Measurements from ENCODE around the gene WNT11. TPM values are rescaled to one million over a fixed set of nuclear protein-coding genes. Genes with fewer than 3 reads are reported as not detected.

Gene WNT11
- total RNA-seq, 1 donor from 2014 or later: not detected

DNA sequence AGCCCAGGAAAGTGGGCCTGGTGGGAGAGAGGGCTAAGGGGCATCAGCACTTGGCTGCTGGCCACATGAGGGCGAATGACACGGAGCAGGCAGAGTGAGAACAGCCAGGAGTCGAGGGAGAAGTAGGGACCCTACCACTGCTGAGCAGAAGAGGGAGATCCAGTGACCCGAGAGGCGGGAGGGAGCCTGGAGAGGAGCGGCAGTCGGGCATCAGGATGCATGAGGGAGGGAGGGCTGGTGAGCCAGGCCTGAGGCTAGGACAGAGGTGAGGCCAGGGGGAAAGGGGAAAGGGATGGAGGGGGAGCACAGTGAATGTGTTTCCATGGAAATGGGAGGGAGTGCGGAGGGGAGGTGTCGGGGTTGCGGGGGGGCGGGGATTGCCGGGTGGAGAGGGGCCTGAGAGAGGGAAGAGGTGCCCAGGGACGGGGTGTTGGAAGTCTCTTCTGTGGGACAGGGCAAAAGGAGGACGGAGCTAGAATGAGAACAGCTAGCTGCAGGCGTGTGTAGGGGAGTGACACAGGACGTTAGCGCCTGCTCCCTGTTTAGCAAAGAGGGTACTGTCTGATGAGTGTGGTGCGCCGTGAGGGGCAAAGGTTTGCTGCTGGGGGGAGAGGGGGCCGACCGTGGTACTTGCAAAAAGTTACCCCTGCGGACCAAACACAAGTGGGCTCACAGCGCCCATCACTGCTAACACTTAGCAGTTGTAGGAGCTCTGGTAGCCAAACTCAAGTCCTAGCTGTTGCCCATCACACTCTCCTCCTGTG is 37.1 kb upstream of the WNT11 start:
- TF ChIP-seq CTCF (conservative IDR thresholded peaks at IDR 0.05; ENCODE audit: low read depth, low read length): no peak
- DNase-seq (ENCODE audit: low read depth): no peak
- H3K4me3 ChIP-seq (ENCODE audit: low read depth, low read length): no peak overlapping the region

DNA sequence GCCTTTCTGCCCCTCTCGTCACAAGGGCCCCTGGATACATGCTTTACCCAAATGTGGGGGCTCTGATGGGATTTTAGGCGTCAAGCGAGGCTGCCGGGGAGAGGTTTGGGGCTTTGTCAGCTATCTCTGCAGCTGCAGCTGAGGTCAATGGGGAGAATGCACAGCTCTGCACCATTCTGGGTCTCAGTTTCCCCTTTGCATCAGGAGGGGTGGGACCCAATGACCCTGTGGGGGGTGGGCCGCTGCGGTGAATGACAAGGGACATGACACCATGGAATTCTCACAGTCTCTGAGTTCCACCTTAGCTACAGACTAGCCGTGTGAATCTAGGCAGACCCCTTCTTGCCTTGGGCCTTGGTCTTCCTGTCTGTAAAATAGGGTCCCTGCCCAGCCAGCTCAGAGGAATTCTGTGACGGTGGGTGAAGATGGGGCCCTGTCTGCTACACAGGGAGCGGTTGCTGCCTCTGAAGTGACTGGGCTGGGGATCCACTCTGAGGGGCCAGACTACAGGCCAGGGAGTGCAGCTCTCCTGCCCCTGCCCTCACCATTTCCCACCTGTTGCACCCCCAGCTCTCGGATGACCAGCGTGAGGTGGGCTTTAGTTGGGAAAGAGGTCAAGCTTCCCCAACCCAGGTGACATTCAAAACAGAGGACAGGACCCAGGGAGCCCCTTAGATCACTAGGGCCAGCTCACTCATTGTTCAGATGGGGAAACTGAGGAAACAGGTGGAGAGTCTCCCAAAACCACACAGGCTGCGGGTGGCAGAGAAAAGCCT is 35.9 kb upstream of the WNT11 start:
- TF ChIP-seq CTCF (conservative IDR thresholded peaks at IDR 0.05; ENCODE audit: low read depth, low read length): no peak
- DNase-seq (ENCODE audit: low read depth): no peak
- H3K4me3 ChIP-seq (ENCODE audit: low read depth, low read length): no peak overlapping the region

DNA sequence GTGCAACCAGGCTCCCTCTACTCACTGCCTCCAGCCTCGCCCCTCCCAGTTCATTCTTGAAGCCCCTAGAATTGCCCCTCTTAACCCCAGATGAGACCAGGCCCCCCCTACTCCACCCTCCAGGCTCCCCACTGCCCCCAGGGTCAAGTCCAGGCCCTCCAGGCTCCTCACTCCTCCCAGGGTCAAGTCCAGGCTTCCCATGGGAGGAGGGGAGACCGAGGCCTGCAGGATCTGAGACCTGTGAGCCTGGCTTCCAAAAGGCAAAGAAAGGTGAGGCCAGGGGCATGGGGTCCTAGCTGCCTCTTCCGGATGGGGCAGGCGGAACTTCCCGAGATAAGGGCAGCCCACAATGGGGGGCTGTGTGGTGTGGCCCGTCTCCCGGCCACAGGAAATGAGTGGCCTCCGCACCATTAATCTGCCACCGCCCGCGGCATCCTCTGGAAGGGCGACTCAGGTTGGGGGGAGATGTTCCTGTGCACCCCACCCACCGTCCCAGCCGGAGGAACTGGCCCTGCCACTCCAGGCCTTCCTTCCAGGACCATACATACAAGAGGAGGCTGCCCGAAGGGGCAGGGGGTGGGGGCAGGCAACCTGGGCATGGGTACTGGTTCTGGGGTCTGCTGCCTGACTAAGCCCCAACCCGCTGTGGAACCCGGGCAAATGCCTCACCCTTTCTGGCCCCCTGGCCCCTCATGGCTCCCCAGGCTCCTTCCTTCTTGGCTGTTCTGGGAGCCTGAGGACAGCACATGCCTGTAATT is 35.1 kb upstream of the WNT11 start:
- no peak for TF ChIP-seq CTCF (conservative IDR thresholded peaks at IDR 0.05; ENCODE audit: low read depth, low read length)
- DNase-seq (ENCODE audit: low read depth): no peak
- no peak overlapping the region for H3K4me3 ChIP-seq (ENCODE audit: low read depth, low read length)

- no peak overlapping the region for H3K4me3 ChIP-seq (ENCODE audit: low read depth, low read length)
- no peak for DNase-seq (ENCODE audit: low read depth)
- TF ChIP-seq CTCF (conservative IDR thresholded peaks at IDR 0.05; ENCODE audit: low read depth, low read length): no peak
These were observed 34.4 kb upstream of the WNT11 start for GRCh38 chr11:76240666-76241065.

GRCh38 chr11:76240161-76240540 is 33.8 kb upstream of the WNT11 start:
- DNase-seq (ENCODE audit: low read depth): no peak
- TF ChIP-seq CTCF (conservative IDR thresholded peaks at IDR 0.05; ENCODE audit: low read depth, low read length): no peak
- H3K4me3 ChIP-seq (ENCODE audit: low read depth, low read length): no peak overlapping the region

GRCh38 chr11:76239483-76240160 is 33.3 kb upstream of the WNT11 start:
- TF ChIP-seq CTCF (conservative IDR thresholded peaks at IDR 0.05; ENCODE audit: low read depth, low read length): no peak
- no peak for DNase-seq (ENCODE audit: low read depth)
- H3K4me3 ChIP-seq (ENCODE audit: low read depth, low read length): no peak overlapping the region

Data from epithelial cell of proximal tubule (primary cell).